Measurements from ENCODE around the gene UBXN6. TPM values are rescaled to one million over a fixed set of nuclear protein-coding genes. Genes with fewer than 3 reads are reported as not detected.

Gene UBXN6
- total RNA-seq, 4 donors from 2014 or later, result 72.2 to 314 (median 132) TPM

GRCh38 chr19:4492337-4493103 is 34.9 kb upstream of the UBXN6 start:
- H3K27ac ChIP-seq, result no peak overlapping the region
- H3K4me3 ChIP-seq, result no peak overlapping the region
- no peaks in the 10 kb centered on the region for H3K4me1 ChIP-seq
- peaks cover 0 to 34% (median 16%) of the 10 kb centered on the region in 4 donors for H3K36me3 ChIP-seq
- intact Hi-C loops (cut with DNase I; ENCODE audit: low total_unique reads) (no loop called here), in situ Hi-C loops (cut with MboI; ENCODE audit: low pct_ligation_motif_present in 1 of 4, low pct_unique_long_range_greater_than_20kb in 1 of 4, low sequenced_read_pairs in 3 of 4) (no loop called here)
- H3K9me3 ChIP-seq, result no peaks in the 10 kb centered on the region
- whole genome bisulfite sequencing, 2 donors (ENCODE audit: low coverage in 1 of 2), result 94 to 100% methylated on average over 1 to 3 of the region's 3 CpGs
- no peak for DNase-seq
- H3K27me3 ChIP-seq, result no peaks in the 10 kb centered on the region
- TF ChIP-seq EP300 (IDR thresholded peaks at IDR 0.05; ENCODE audit: low read depth) (no peak), POLR2A (IDR thresholded peaks at IDR 0.05) (no peak), POLR2AphosphoS5 (IDR thresholded peaks at IDR 0.05) (no peak)
- TF ChIP-seq, protein P1, sequence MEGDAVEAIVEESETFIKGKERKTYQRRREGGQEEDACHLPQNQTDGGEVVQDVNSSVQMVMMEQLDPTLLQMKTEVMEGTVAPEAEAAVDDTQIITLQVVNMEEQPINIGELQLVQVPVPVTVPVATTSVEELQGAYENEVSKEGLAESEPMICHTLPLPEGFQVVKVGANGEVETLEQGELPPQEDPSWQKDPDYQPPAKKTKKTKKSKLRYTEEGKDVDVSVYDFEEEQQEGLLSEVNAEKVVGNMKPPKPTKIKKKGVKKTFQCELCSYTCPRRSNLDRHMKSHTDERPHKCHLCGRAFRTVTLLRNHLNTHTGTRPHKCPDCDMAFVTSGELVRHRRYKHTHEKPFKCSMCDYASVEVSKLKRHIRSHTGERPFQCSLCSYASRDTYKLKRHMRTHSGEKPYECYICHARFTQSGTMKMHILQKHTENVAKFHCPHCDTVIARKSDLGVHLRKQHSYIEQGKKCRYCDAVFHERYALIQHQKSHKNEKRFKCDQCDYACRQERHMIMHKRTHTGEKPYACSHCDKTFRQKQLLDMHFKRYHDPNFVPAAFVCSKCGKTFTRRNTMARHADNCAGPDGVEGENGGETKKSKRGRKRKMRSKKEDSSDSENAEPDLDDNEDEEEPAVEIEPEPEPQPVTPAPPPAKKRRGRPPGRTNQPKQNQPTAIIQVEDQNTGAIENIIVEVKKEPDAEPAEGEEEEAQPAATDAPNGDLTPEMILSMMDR (IDR thresholded peaks at IDR 0.05), result no peak

DNA sequence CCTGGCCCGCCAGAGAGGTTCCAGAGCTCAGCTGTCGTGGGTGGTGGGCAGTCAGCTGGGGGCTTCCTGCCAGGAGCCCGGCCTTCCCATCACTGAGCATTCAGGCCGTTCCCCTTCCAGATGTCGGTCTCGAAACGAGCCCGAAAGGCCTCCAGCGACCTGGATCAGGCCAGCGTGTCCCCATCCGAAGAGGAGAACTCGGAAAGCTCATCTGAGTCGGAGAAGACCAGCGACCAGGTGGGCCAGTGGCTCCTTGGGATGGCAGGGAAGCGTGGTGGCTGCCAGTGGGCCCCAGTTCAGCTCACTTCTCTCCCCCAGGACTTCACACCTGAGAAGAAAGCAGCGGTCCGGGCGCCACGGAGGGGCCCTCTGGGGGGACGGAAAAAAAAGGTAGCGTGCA is 33.9 kb upstream of the UBXN6 start:
- H3K27ac ChIP-seq, result no peak overlapping the region
- DNase-seq, result no peak
- 92% methylated on average over 21 of the region's 21 CpGs; no CpG with 5 or more reads in 1 of the 2 donors for WGBS, 2 donors (ENCODE audit: low coverage in 1 of 2)
- peaks cover 0 to 33% (median 16%) of the 10 kb centered on the region in 4 donors for H3K36me3 ChIP-seq
- H3K27me3 ChIP-seq, result no peaks in the 10 kb centered on the region
- H3K9me3 ChIP-seq, result no peaks in the 10 kb centered on the region
- no peaks in the 10 kb centered on the region for H3K4me1 ChIP-seq
- no peak for TF ChIP-seq POLR2A (IDR thresholded peaks at IDR 0.05)
- H3K4me3 ChIP-seq, result no peak overlapping the region
- in situ Hi-C loops (cut with MboI; ENCODE audit: low pct_ligation_motif_present in 1 of 4, low pct_unique_long_range_greater_than_20kb in 1 of 4, low sequenced_read_pairs in 3 of 4), result no loop called here
- intact Hi-C loops (cut with DNase I; ENCODE audit: low total_unique reads), result no loop called here

DNA sequence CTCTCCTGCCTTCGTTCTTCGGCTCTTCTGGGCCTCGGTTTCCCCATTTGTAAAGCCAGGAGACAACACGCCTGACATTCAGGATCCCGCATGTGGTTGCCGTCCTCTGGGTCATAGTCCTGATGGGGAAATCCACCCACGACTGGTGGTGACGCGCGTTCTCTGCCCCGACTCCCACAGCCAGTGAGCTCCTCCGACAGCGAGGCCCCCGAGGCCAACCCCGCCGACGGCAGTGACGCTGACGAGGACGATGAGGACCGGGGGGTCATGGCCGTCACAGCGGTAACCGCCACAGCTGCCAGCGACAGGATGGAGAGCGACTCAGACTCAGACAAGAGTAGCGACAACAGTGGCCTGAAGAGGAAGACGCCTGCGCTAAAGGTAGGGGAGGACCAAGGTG is 30.9 kb upstream of the UBXN6 start:
- no peak for TF ChIP-seq EP300 (IDR thresholded peaks at IDR 0.05; ENCODE audit: low read depth)
- no peak for TF ChIP-seq POLR2AphosphoS5 (IDR thresholded peaks at IDR 0.05)
- TF ChIP-seq, protein P1 (IDR thresholded peaks at IDR 0.05), result no peak
- TF ChIP-seq POLR2A (IDR thresholded peaks at IDR 0.05), result no peak
- H3K9me3 ChIP-seq, result no peaks in the 10 kb centered on the region
- H3K27ac ChIP-seq, result no peak overlapping the region
- WGBS, 2 donors (ENCODE audit: low coverage in 1 of 2), result 88 to 96% methylated on average over 5 to 29 of the region's 29 CpGs
- H3K4me1 ChIP-seq, result no peaks in the 10 kb centered on the region
- H3K27me3 ChIP-seq, result no peaks in the 10 kb centered on the region
- DNase-seq, result no peak
- intact Hi-C loops (cut with DNase I; ENCODE audit: low total_unique reads) (no loop called here), in situ Hi-C loops (cut with MboI; ENCODE audit: low pct_ligation_motif_present in 1 of 4, low pct_unique_long_range_greater_than_20kb in 1 of 4, low sequenced_read_pairs in 3 of 4) (no loop called here)
- no peak overlapping the region for H3K4me3 ChIP-seq
- peaks cover 0 to 25% (median 9%) of the 10 kb centered on the region in 4 donors for H3K36me3 ChIP-seq

- DNase-seq, result no peak
- no peak overlapping the region for H3K27ac ChIP-seq
- H3K36me3 ChIP-seq, result peaks cover 0 to 28% (median 8%) of the 10 kb centered on the region in 4 donors
- H3K4me1 ChIP-seq, result no peaks in the 10 kb centered on the region
- in situ Hi-C loops (cut with MboI; ENCODE audit: low pct_ligation_motif_present in 1 of 4, low pct_unique_long_range_greater_than_20kb in 1 of 4, low sequenced_read_pairs in 3 of 4) (no loop called here), intact Hi-C loops (cut with DNase I; ENCODE audit: low total_unique reads) (no loop called here)
- no peak overlapping the region for H3K4me3 ChIP-seq
- no peaks in the 10 kb centered on the region for H3K27me3 ChIP-seq
- TF ChIP-seq POLR2AphosphoS5 (IDR thresholded peaks at IDR 0.05), result no peak
- TF ChIP-seq, protein P1 (IDR thresholded peaks at IDR 0.05), result no peak
- TF ChIP-seq EP300 (IDR thresholded peaks at IDR 0.05; ENCODE audit: low read depth), result no peak
- no peak for TF ChIP-seq POLR2A (IDR thresholded peaks at IDR 0.05)
- 70 to 87% methylated on average over 2 to 11 of the region's 11 CpGs for WGBS, 2 donors (ENCODE audit: low coverage in 1 of 2)
- no peaks in the 10 kb centered on the region for H3K9me3 ChIP-seq
These were observed 30.0 kb upstream of the UBXN6 start for GRCh38 chr19:4487572-4487971.
